Amygdala (tissue), 56 donors: ENCODE results near the gene EFHD1.
"Not testable (repeated sequence)": the region's sequence is repeated elsewhere in the genome, so short reads cannot be mapped to it uniquely, and the experiment has no call there.

ENCODE experiments used
- DNase-seq, 56 donors: peaks; one replicate each; lab custom pipeline; 2025; lab: John Stamatoyannopoulos, UW

EFHD1 gene

GRCh38 chr2:232613538-232614134 is 19.8 kb upstream of the EFHD1 start:
- no peak for DNase-seq

- DNase-seq, result no peak
Measured at GRCh38 chr2:232615339-232615738, 18.1 kb upstream of the EFHD1 start.

- DNase-seq, result no peak
Measured at GRCh38 chr2:232621186-232621585, 12.2 kb upstream of the EFHD1 start.

GRCh38 chr2:232622563-232622962 is 10.8 kb upstream of the EFHD1 start:
- no peak for DNase-seq

- peak in 2 of 56 donors; percentile 4 to 6 for DNase-seq
Measured at GRCh38 chr2:232623768-232624765, 9.3 kb upstream of the EFHD1 start.

GRCh38 chr2:232626584-232626983 is 6.8 kb upstream of the EFHD1 start:
- DNase-seq, result peak in 2 of 56 donors; percentile 8 to 14

- peak in 49 of 56 donors; percentile 15 to 86 (median 55) for DNase-seq
Measured at GRCh38 chr2:232628466-232629128, 4.8 kb upstream of the EFHD1 start.

GRCh38 chr2:232629129-232629475 is 4.3 kb upstream of the EFHD1 start:
- DNase-seq, result peak in 1 of 56 donors; percentile 46

- peak in 1 of 56 donors; percentile 53 for DNase-seq
Measured at GRCh38 chr2:232632229-232632903, 1.0 kb upstream of the EFHD1 start.

- peak in 52 of 56 donors; percentile 30 to 90 (median 76) for DNase-seq
Measured at GRCh38 chr2:232632904-232633412, 446 bp upstream of the EFHD1 start.

GRCh38 chr2:232634206-232635150 is 1.1 kb downstream of the EFHD1 start:
- peak in 11 of 56 donors; percentile 10 to 33 (median 18) for DNase-seq

- not testable (repeated sequence) for DNase-seq
Measured at GRCh38 chr2:232635376-232635775, 2.0 kb downstream of the EFHD1 start.

- no peak for DNase-seq
Measured at GRCh38 chr2:232635820-232636219, 2.4 kb downstream of the EFHD1 start.

- DNase-seq, result no peak
Measured at GRCh38 chr2:232636788-232637420, 3.5 kb downstream of the EFHD1 start.

GRCh38 chr2:232637866-232638583 is 4.6 kb downstream of the EFHD1 start:
- peak in 12 of 56 donors; percentile 12 to 64 (median 32) for DNase-seq

- no peak for DNase-seq
Measured at GRCh38 chr2:232641153-232641848, 7.9 kb downstream of the EFHD1 start.

- no peak for DNase-seq
Measured at GRCh38 chr2:232643147-232643425, 9.7 kb downstream of the EFHD1 start.
